ENCODE measurements around the gene UBE2J2. TPM values are rescaled to one million over a fixed set of nuclear protein-coding genes. Genes with fewer than 3 reads are reported as not detected.

UBE2J2 gene
- total RNA-seq, 2 donors from 2014 or later, result 59.4 to 80.5 TPM

- no peaks in the 10 kb centered on the region for H3K36me3 Mint-ChIP-seq
- H3K9me3 Mint-ChIP-seq, result no peaks in the 10 kb centered on the region
- no peak overlapping the region for H3K27ac Mint-ChIP-seq
- peak; percentile 75 to 82 for ATAC-seq
- DNase-seq (ENCODE audit: low spot score in 2 of 2), result peak in 1 of 2 donors; percentile 70
Observed at GRCh38 chr1:1291548-1292441, 18.1 kb upstream of the UBE2J2 start.

DNA sequence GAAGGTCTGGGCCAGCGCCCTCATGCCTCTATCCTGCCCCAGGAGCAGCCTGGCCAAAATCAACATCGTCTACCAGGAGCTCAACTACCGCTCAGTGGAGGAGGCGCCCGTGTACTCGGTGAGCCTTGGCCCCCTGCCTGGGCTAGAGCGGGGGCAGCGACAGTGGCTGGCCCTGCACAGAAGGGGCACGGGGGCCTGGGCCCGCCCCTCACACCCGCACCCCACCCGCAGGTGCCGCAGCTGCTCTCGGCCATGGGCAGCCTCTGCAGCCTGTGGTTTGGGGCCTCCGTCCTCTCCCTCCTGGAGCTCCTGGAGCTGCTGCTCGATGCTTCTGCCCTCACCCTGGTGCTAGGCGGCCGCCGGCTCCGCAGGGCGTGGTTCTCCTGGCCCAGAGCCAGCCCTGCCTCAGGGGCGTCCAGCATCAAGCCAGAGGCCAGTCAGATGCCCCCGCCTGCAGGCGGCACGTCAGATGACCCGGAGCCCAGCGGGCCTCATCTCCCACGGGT lies 17.4 kb upstream of the UBE2J2 start:
- ATAC-seq (no peak), DNase-seq (ENCODE audit: low spot score in 2 of 2) (no peak)
- Mint-ChIP-seq H3K27ac (no peak overlapping the region), H3K9me3 (no peaks in the 10 kb centered on the region), H3K36me3 (no peaks in the 10 kb centered on the region)

DNA sequence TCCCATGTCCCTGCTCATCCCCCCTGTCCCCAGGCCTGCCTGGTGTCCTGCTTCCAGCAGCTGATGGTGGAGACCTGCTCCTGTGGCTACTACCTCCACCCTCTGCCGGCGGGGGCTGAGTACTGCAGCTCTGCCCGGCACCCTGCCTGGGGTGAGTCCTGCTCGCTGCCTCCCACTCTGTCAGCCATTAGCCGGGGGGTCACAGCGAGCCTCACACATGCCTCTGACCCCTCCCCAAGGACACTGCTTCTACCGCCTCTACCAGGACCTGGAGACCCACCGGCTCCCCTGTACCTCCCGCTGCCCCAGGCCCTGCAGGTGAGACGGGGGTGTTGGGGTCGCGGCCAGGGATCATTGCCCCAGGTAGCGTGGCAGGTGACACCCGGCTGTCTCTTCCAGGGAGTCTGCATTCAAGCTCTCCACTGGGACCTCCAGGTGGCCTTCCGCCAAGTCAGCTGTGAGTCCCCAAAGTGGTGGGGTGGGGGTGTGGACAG lies 16.6 kb upstream of the UBE2J2 start:
- peak in 1 of 2 donors; percentile 81 for DNase-seq (ENCODE audit: low spot score in 2 of 2)
- Mint-ChIP-seq H3K27ac (no peak overlapping the region), H3K36me3 (no peaks in the 10 kb centered on the region), H3K9me3 (no peaks in the 10 kb centered on the region)
- ATAC-seq, result peak; percentile 44 to 62

GRCh38 chr1:1287288-1288110 lies 13.8 kb upstream of the UBE2J2 start:
- no peak for DNase-seq (ENCODE audit: low spot score in 2 of 2)
- ATAC-seq, result no peak
- H3K36me3 Mint-ChIP-seq, result no peaks in the 10 kb centered on the region
- no peaks in the 10 kb centered on the region for H3K9me3 Mint-ChIP-seq
- H3K27ac Mint-ChIP-seq, result no peak overlapping the region

DNA sequence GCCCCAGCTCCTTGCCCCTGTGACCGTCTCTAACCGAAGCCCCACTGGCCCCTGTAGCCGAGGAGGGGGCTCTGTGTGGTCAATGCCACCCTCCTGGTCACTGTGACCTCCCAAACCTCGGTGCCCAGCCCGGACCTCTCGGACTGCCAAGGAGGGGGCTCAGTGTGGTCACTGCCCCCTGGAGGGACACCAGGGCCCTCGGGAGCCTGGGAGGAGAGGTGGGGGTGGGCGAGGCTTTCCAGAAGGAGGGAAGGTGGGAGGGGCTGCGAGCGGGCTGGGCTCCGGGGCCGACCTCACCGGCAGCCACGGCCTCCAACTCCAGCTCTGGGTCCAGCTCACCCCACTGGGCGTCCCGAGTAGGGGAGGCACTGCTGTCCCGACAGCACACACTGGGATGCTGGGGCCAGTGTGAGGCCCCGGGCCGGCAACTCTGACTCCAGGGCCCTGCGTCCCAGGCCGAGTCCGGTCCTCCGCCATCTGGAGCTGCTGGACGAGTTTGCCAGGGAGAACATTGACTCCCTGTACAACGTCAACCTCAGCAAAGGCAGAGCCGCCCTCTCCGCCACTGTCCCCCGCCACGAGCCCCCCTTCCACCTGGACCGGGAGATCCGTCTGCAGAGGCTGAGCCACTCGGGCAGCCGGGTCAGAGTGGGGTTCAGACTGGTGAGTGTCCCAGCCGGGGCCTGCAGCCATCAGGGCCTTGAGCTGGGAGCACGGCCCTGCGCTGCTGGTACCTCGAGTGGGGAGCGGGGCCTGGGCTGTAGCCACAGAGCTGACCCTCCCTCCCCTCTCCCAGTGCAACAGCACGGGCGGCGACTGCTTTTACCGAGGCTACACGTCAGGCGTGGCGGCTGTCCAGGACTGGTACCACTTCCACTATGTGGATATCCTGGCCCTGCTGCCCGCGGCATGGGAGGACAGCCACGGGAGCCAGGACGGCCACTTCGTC lies 12.9 kb upstream of the UBE2J2 start:
- Mint-ChIP-seq H3K27ac (no peak overlapping the region), H3K9me3 (no peaks in the 10 kb centered on the region), H3K36me3 (no peaks in the 10 kb centered on the region)
- ATAC-seq (no peak), DNase-seq (ENCODE audit: low spot score in 2 of 2) (no peak)

DNA sequence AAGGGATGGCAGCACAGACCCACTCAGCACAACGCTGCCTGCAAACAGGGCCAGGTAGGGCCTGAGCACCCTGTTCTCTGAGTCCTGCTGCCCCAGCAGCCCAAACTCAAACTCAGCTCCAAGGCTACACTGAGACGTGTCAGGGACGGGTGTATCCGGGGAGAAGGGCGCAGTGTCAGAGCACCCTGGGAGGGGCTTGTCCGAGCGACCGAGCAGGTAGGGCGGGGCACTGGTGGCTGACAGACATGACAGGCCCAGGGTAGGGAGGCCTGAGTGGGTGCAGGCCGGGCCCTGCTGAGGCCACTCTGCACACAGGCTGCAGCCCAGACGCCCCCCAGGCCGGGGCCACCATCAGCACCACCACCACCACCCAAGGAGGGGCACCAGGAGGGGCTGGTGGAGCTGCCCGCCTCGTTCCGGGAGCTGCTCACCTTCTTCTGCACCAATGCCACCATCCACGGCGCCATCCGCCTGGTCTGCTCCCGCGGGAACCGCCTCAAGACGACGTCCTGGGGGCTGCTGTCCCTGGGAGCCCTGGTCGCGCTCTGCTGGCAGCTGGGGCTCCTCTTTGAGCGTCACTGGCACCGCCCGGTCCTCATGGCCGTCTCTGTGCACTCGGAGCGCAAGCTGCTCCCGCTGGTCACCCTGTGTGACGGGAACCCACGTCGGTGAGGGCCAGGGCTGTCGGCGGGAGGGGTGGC lies 12.1 kb upstream of the UBE2J2 start:
- H3K36me3 Mint-ChIP-seq, result no peaks in the 10 kb centered on the region
- no peaks in the 10 kb centered on the region for H3K9me3 Mint-ChIP-seq
- ATAC-seq, result peak in 1 of 2 donors; percentile 5
- no peak overlapping the region for H3K27ac Mint-ChIP-seq
- no peak for DNase-seq (ENCODE audit: low spot score in 2 of 2)

- Mint-ChIP-seq H3K9me3 (no peaks in the 10 kb centered on the region), H3K36me3 (no peaks in the 10 kb centered on the region), H3K27ac (no peak overlapping the region)
- DNase-seq (ENCODE audit: low spot score in 2 of 2), result no peak
- peak in 1 of 2 donors; percentile 16 for ATAC-seq
Observed at GRCh38 chr1:1285102-1285571, 11.5 kb upstream of the UBE2J2 start.

DNA sequence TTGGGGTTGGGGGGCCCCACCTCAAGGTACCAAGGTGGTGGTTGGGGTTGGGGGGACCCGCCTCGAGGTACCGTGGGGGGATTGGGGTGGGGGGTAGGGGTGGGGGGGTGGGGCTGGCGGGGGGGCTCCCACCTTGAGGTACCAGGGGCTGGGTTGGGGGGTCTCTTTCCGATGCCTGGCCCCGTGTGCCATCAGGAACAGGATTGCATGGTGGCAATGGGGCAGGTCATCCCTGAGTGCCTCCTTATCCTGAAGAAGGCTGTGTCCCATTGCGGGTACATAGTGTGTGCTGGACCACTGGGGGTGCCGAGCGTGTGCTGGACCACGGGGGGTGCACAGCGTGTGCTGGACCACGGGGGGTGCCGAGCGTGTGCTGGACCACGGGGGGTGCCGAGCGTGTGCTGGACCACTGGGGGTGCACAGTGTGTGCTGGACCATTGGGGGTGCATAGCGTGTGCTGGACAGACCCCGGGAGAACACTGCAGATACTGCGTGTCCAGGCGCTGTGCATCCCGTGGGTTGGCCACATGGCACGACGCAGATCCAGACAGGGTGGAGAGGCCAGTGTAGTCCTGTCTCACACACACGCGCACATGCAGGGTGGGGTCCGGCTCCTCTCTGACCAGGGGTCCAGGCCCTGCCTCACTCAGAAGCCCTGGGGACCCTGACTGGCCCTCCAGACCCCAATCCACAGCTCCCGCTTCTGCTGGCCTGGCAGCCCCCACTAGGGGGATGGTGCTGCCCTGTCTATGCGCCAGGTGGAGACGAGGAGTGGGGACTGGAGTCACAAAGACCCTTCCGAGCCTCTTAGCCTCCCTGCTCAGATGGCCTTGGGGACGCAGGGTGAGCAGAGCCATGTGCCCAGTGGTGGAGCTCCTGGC lies 10.8 kb upstream of the UBE2J2 start:
- H3K9me3 Mint-ChIP-seq, result no peaks in the 10 kb centered on the region
- no peaks in the 10 kb centered on the region for H3K36me3 Mint-ChIP-seq
- ATAC-seq, result peak in 1 of 2 donors; percentile 19
- no peak for DNase-seq (ENCODE audit: low spot score in 2 of 2)
- no peak overlapping the region for H3K27ac Mint-ChIP-seq

GRCh38 chr1:1283821-1284220 lies 10.2 kb upstream of the UBE2J2 start:
- no peaks in the 10 kb centered on the region for H3K9me3 Mint-ChIP-seq
- no peak overlapping the region for H3K27ac Mint-ChIP-seq
- DNase-seq (ENCODE audit: low spot score in 2 of 2) (no peak), ATAC-seq (no peak)
- H3K36me3 Mint-ChIP-seq, result no peaks in the 10 kb centered on the region

DNA sequence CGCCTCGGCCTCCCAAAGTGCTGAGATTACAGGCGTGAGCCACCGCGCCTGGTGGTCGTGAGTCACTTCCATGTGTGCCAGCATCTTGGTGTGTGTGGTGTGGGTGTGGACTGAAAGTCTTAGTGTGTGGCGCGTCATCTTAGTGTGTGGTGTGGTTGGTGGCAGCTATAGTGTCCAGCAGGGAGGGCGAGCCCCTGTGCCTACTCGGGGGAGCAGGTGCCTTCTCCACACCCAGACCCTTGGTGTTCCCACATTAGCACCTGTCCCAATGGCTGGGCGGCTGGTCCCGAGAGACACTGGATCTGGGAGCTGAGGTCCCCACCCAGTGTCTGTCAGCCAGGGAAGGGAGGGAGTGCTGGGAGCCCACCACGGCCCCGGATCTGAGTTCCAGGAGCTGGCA lies 9.3 kb upstream of the UBE2J2 start:
- ATAC-seq, result peak; percentile 34 to 76
- H3K36me3 Mint-ChIP-seq, result no peaks in the 10 kb centered on the region
- DNase-seq (ENCODE audit: low spot score in 2 of 2), result peak in 1 of 2 donors; percentile 65

DNA sequence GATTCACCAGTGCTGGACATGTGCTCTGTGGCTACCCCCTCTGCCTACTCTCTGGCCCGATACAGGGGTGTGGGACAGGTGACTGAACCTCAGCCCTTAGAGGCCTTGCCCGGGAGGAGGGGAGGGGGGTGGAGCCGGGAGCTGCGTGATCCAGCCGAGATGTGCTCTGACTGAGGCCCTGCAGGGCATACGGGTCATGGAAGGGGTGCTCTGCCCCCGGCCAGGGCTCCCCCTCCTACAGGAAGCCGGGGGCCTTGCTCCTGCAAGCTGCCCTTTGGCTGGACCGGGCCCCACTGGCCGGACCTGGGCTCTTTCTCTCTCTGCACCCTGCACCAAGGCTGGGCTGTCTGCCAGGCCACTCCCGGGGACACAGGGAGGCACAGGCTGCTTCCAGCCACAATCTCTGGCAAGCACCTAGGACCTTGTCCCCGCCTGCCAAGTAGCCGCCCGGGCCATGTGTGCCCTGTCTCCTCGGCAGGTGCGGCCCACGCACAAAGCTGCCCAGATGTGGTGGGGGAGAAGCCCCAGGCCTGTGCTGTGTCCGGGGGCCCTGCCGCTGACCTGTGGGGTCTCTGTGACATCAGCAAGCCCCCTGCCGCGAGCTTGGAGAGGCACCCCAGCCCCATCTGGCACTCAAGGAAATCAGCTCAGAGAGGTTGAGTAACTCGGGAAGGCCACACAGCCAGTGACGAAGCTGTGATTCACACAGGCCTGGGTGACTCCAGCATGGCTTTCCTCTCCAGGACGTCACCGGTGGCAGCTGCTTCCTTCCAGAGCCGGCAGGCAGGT lies 8.1 kb upstream of the UBE2J2 start:
- no peaks in the 10 kb centered on the region for H3K9me3 Mint-ChIP-seq
- DNase-seq (ENCODE audit: low spot score in 2 of 2), result peak in 1 of 2 donors; percentile 58
- H3K27ac Mint-ChIP-seq, result peak overlapping the region in 1 of 2 donors; percentile 72
- ATAC-seq, result peak; percentile 34 to 85
- no peaks in the 10 kb centered on the region for H3K36me3 Mint-ChIP-seq

More for the DNA sequence above, 9.3 kb upstream of the UBE2J2 start:
- Mint-ChIP-seq H3K9me3 (no peaks in the 10 kb centered on the region), H3K27ac (peak overlapping the region in 1 of 2 donors; percentile 72)

DNA sequence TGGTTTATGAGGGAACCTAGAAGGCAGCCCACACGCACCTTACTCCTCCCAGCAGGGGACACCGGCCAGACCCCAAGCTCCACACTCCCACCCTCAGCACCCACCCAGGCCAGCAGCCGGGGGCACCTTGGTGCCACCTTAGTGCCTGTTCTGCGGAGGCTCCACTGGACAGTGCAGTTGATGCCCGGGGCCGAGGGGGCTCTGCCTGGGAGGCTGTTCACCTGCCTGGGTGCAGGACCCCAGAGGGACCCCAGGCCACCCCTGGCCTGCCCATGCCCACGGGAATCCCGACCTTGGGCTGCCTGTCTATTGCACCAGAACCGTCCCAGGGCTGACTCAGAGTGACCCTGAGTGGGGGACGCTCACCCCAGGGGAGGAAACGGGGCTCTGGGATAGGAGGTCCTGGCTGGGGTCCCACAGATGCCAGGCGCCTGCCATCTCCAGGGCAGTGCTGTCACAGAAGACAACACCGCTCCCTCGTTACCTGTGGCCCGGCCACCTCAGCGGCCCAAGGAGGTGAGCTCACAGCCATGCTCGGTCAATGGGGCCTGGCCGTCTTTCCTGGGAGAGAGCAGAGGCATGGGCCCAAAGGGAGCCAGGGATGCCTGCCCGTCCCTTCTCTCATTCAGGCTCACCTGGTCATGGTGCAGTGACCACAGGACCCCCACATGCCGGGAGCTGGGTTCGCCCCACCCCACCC lies 7.3 kb upstream of the UBE2J2 start:
- Mint-ChIP-seq H3K36me3 (no peaks in the 10 kb centered on the region), H3K9me3 (no peaks in the 10 kb centered on the region), H3K27ac (no peak overlapping the region)
- no peak for ATAC-seq
- no peak for DNase-seq (ENCODE audit: low spot score in 2 of 2)

- no peak for ATAC-seq
- DNase-seq (ENCODE audit: low spot score in 2 of 2), result no peak
- Mint-ChIP-seq H3K36me3 (no peaks in the 10 kb centered on the region), H3K27ac (no peak overlapping the region), H3K9me3 (no peaks in the 10 kb centered on the region)
Observed at GRCh38 chr1:1279028-1279427, 5.4 kb upstream of the UBE2J2 start.
